Glutamatergic neuron (in vitro differentiated cells): ENCODE data around the gene FAF2. TPM values are rescaled to one million over a fixed set of nuclear protein-coding genes. Genes with fewer than 3 reads are reported as not detected.

ENCODE experiments used
- DNase-seq: peaks from one replicate; pipeline ENCODE4 v3.0.0; 2022
- H3K27ac Mint-ChIP-seq: one replicate; pipeline ENCODE4 v1.8.0; 2020; ENCODE audit warnings: mild to moderate bottlenecking, mixed read lengths, inconsistent platforms; ENCODE audit not compliant: unreplicated experiment
- H3K27me3 Mint-ChIP-seq: one replicate; pipeline ENCODE4 v1.8.0; 2020; ENCODE audit warnings: mild to moderate bottlenecking, moderate library complexity, mixed read lengths, inconsistent platforms; ENCODE audit not compliant: unreplicated experiment
- H3K36me3 Mint-ChIP-seq: one replicate; pipeline ENCODE4 v1.8.0; 2020; ENCODE audit warnings: mild to moderate bottlenecking, mixed read lengths, inconsistent platforms; ENCODE audit not compliant: unreplicated experiment
- H3K4me1 Mint-ChIP-seq: one replicate; pipeline ENCODE4 v1.8.0; 2020; ENCODE audit warnings: mild to moderate bottlenecking, low read depth, mixed read lengths, inconsistent platforms; ENCODE audit not compliant: unreplicated experiment
- H3K4me3 Mint-ChIP-seq: one replicate; pipeline ENCODE4 v1.8.0; 2020; ENCODE audit warnings: mild to moderate bottlenecking, mixed read lengths, inconsistent platforms; ENCODE audit not compliant: unreplicated experiment
- H3K9me3 Mint-ChIP-seq: one replicate; pipeline ENCODE4 v1.8.0; 2020; ENCODE audit warnings: mild to moderate bottlenecking, moderate library complexity, mixed read lengths, inconsistent platforms; ENCODE audit not compliant: unreplicated experiment
- CTCF ChIP-seq: fragments of 200-600 bp; sonication (generic); IDR thresholded peaks from one replicate; pipeline ENCODE4 v1.5.0; 2021; ENCODE audit not compliant: partially characterized antibody, unreplicated experiment
- total RNA-seq: library from RNA; stranded (reverse); fragmentation: NEBNext Ultra II Directional; extraction: Animal tissue kit (Norgen Biotek cat#: 25700); gene quantifications from one replicate; pipeline ENCODE4 v1.2.1, GENCODE V29; 2021; ENCODE audit not compliant: unreplicated experiment

FAF2 gene
- total RNA-seq, 1 donor from 2014 or later, result 52.9 TPM

- H3K4me3 Mint-ChIP-seq, result peak overlapping the region; percentile 95
- H3K36me3 Mint-ChIP-seq, result no peaks in the 10 kb centered on the region
- H3K9me3 Mint-ChIP-seq, result peaks cover 19% of the 10 kb centered on the region
- peak overlapping the region; percentile 99 for H3K27ac Mint-ChIP-seq
- H3K4me1 Mint-ChIP-seq, result peaks cover 33% of the 10 kb centered on the region
- TF ChIP-seq CTCF, result no peak
- peak; percentile 81 for DNase-seq
- peaks cover 21% of the 10 kb centered on the region for H3K27me3 Mint-ChIP-seq
These were observed 88.1 kb downstream of the FAF2 start for GRCh38 chr5:176536132-176536901.

GRCh38 chr5:176536902-176537553 lies 88.8 kb downstream of the FAF2 start, which contains the start of gene RNF44:
Gene RNF44 (minus strand): TSS chr5:176537402. CDS start chr5:176532472, 4,930 bp downstream.
- Mint-ChIP-seq H3K4me3 (peak within 1 kb of the TSS; percentile 95), H3K4me1 (peaks cover 38% of the 10 kb centered on the region), H3K27ac (peak within 1 kb of the TSS; percentile 99), H3K36me3 (no peaks in the 10 kb centered on the region), H3K27me3 (peaks cover 22% of the 10 kb centered on the region), H3K9me3 (peaks cover 21% of the 10 kb centered on the region)
- TF ChIP-seq CTCF, result no peak
- DNase-seq, result peak; percentile 99

GRCh38 chr5:176537554-176538229 lies 89.5 kb downstream of the FAF2 start:
- peak overlapping the region; percentile 95 for H3K4me3 Mint-ChIP-seq
- H3K9me3 Mint-ChIP-seq, result peaks cover 27% of the 10 kb centered on the region
- peak overlapping the region; percentile 99 for H3K27ac Mint-ChIP-seq
- DNase-seq, result peak; percentile 93
- no peaks in the 10 kb centered on the region for H3K36me3 Mint-ChIP-seq
- TF ChIP-seq CTCF, result no peak
- peaks cover 26% of the 10 kb centered on the region for H3K27me3 Mint-ChIP-seq
- peaks cover 44% of the 10 kb centered on the region for H3K4me1 Mint-ChIP-seq

- H3K27me3 Mint-ChIP-seq, result peaks cover 24% of the 10 kb centered on the region
- peak; percentile 58 for DNase-seq
- H3K36me3 Mint-ChIP-seq, result no peaks in the 10 kb centered on the region
- peak overlapping the region; percentile 99 for H3K27ac Mint-ChIP-seq
- no peak for TF ChIP-seq CTCF
- peak overlapping the region; percentile 95 for H3K4me3 Mint-ChIP-seq
- peaks cover 25% of the 10 kb centered on the region for H3K9me3 Mint-ChIP-seq
- H3K4me1 Mint-ChIP-seq, result peaks cover 44% of the 10 kb centered on the region
These were observed 90.2 kb downstream of the FAF2 start for GRCh38 chr5:176538230-176538988.
